NCI-H748 treated with DMSO at 0.1 percent for 48 hours (cell line): Measurements from ENCODE around the gene OCA2.
"Not testable (repeated sequence)": the region's sequence is repeated elsewhere in the genome, so short reads cannot be mapped to it uniquely, and the experiment has no call there.

ENCODE experiments used
- DNase-seq: peaks from one replicate; lab custom pipeline; 2025; lab: John Stamatoyannopoulos, UW

The OCA2 gene

DNA sequence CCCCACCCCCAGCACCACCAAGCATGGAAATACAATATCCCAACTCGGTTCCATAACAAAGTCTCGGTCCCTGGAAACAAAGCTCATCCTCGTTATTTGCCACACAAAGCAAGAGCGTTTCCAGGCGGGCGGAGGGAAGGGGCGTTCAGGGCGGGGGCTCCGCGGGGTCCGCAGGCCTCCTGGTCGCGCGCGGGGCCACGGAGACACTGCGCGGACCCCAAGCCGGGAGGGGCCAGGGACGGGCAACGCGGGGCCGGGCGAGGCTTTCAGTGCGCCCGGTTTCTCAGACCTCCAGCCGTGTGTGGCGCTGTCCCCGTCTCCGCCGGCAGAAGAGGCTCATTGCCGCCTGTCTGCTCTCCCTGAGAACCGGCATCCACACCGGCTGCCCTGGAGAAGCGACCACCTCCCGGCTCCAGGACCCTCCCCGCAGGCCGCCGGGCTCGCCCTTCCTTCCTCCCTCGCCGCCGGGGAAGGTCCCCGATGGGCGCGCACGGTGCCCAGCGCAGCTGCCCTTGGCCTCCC lies 329.0 kb downstream of the OCA2 start:
- DNase-seq = no peak

DNA sequence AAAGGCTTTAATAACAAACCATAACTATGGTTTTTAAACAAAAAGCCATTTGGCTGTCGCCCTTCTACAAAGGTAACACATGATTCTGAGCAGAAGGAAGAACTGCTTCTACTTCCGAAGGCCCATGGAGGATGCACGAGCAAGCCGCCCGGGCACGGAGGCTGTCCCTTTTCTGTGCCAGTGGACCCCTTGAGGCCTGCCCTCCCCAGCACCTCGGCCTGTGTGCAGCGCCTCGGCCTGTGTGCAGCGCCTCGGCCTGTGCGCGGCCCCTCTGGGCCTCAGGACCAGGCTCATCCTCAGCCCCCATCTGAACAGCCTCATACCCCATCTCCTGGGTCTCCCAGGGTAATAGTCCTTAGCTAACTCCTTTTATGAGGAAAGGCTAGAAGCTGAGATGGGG lies 329.5 kb downstream of the OCA2 start:
- no peak for DNase-seq

DNA sequence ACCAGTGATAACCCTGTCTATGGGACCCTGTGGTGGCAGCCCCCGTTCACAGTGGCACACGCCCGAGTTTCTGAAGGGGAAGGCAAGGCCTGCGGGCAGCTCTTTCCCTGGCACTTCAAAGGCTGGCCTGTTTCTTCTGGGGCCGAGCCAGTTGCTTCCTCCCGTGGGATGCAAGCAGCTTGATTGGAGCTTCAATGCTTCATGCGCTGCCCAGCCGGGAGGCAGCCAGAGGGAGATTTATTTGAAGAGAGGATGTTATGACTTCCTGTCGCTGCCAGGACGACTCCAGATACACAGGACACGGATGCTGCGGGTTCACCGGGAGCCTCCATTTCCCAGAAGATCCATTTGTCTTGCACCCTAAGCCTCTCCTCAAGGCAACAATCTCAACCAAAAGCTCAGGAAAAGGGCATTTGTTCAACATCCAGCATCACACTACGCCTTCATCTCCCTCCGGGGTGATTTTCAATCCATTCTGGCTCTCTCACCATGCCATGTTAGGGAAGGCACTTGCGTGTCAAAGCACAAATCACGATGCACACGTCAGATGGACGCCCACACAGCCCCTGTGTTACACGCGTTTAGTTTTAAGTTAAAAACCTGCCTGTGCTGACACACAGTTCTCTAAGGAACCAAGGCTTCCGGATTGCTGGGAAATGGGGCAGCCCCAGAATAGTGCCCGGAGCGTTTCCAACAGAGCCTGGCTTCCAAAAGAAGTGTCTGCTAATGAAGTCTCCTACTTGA lies 330.2 kb downstream of the OCA2 start:
- no peak for DNase-seq

DNA sequence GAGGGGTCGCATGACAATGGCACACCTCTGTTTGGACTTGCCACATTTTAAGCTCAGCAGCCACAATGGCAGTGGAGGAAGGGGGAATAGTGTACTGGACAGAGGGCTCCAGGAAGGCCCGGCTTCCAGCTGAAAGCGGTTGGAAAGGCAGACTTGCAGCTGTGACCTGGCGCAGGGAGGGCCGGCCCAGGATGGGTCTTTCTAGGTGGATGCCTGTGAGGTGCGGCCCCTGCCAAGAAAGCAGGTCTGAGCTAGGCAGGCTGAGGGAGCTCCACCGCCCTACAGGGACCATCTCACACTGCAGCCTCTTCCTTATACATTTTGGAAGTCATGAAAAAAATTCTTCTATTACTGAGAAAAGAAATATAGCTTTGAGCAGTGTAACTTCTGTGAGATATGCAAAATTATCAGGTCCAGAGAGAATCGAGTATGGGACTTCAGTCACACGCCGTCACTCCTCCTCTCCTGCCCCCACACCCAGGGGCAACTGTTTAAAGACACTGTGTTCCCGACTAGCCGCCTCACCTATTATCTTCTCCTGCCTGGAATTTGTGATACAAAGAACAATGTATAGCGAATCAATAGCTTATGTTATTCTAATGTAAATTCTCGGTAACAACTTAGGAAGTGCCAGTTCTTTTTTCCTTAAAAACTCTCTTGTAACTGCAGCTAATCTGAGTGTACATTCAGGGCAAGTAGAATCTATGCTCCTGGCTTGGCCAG lies 331.0 kb downstream of the OCA2 start:
- no peak for DNase-seq

DNA sequence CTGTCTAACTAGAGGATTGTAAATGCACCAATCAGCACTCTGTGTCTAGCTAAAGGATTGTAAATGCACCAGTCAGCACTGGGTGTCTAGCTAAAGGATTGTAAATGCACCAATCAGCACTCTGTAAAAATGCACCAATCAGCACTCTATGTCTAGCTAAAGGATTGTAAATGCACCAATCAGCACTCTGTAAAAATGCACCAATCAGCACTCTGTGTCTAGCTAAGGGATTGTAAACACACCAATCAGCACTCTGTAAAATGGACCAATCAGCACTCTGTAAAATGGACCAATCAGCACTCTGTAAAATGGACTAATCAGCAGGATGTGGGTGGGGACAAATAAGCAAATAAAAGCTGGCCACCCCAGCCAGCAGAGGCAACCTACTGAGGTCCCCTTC lies 331.7 kb downstream of the OCA2 start:
- not testable (repeated sequence) for DNase-seq

DNA sequence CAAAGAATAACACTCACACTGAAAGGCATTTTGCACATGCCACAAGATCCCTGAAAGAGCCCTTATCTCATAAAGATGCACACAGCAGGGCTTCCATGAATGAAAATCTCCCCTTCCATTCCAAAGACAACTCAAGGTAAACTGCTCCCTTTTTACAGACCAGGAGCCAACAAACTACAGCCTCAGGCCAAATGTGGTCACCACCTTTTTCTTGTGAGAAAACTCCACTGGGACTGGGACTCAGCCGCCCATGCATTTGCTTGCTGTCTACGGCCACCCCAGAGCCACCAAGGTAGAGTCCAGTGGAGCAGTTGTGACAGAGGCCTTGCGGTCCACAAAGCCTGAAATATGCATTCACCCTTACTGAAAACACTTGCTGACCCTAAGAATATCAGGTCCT lies 334.8 kb downstream of the OCA2 start:
- no peak for DNase-seq

DNA sequence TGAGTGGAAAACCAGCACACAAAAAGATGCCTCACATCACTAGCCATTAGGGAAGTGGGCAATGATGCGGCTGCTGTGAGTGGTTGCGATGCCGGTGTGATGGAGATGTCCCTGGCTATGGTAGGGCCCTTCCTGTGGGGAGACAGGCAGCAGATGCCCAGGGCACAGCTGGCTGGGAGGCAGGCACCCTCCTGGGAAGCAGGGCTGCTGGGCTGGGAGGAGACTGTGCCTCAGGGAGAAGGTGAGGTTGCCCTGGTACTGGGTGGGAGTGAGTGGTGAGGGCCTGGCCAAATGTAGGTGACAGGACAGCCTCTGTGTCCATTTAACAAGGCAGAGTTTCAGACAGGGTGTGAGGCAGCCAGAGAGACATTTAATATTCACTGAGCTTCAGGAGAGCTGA lies 335.6 kb downstream of the OCA2 start:
- DNase-seq = no peak

DNA sequence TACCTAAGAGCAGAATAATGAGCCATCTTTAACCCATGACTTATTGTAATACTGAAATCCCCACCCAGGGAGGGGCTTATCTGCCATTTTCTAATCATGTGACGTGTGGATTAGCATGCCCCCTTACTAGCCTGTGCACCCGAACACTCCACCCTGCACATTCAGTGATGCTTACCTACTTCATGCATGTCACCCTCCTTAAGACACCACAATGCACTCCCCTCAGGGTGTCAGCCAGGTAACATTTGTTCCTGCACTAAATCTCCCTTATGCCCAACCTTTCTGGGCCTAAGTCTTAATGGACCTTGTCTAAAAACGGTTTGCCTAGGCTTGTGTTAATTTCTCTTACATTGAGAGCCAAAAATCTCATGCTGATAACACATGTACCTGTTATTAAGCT lies 336.6 kb downstream of the OCA2 start:
- no peak for DNase-seq

DNA sequence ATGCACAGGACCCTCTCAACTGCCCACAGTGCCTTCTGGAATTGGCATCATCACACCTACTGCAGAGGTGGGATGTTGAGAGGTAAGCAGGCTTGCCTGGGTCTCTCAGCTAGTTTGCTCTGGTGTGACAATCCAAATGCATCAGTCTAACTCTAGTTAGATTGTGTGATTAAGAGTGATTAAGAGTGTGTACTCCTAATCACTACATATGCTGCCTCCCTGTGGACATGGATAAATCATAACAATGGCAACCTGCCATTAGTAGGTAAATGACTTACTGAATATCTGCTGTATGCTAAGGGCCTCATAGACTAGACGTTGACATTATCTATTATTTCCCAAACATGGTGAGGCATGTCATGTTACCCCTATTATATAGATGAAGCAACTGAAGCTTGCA lies 342.1 kb downstream of the OCA2 start:
- DNase-seq = no peak

DNA sequence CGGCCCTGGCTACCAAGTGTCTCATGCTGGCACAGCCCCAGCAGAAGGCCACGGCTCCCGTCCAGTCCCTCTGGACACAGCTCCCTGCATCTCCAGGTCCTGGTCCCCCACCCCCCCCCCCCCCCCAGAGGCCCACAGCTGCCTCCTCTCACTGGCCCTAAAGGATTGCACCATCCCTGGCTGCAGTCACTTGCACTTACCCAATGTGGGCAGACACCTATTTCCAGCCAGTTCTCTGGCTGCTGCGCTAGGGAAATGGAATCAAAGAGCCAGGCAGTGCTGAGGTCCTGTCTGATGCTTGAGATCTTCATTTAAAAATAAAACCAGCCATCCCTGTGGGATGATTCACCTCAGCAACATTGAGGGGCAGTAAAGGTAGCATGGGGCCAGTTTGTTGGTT lies 346.4 kb downstream of the OCA2 start:
- no peak for DNase-seq

DNA sequence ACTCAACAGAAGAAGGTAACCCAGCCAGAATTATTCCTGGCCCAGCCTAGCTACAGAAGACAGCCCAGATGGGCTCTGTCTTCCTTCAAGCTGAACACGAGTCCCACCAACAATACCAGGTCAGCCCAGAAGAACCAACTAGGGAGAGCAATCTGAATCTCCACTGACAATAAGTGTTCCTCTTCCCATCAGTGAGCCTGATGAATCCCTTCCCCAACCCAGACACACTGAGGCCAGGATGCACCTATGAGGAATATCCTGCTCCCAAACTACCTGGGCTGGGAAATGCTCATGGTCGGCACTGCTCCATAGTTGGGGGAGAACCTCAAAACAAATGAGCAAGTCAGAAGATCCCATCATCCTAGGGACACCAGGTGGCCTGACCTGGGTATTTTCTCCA lies 351.1 kb downstream of the OCA2 start:
- DNase-seq = no peak

DNA sequence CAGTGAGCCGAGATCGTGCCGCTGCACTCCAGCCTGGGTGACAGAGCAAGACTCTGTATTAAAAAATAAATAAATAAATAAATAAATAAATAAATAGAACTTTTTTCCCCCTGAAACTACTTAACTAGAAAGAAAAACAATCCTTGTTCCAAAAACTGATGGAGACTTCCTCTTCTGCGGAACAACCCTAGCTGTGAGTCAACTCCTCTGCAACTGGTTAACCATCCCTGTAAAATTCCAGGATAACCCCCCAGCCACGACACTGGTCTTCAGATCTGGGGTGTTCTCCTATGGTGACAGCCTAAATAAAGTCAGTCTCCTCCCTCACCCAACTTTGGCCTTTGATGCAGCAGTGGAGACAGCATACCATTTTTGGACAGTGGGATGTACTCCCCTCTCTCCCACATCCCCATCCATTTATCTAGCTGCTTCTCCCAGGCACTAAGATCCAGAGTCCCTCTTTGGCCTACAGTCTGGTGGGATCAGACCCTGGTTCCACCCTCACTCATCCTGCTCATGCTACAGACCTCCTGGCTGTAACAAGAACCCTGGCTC lies 352.6 kb downstream of the OCA2 start:
- DNase-seq = no peak

DNA sequence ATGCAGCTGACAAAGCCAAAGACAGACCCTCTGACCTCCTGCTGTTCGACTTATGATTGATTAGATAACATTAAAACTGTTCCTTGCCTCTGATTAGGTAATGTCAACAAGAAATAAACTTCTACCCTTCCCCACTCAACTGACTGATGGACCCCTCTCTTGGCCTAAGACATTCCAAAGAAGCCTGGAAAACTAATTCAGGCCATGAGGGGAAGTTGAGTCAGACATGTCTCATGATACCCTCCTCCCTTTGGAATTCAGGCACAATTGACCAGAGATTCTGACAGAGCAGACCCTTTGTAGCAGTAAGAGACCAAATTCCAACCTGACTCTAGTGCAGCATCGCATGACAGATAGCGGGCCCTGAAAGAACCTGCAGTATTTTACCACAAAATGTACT lies 354.5 kb downstream of the OCA2 start:
- DNase-seq = no peak

DNA sequence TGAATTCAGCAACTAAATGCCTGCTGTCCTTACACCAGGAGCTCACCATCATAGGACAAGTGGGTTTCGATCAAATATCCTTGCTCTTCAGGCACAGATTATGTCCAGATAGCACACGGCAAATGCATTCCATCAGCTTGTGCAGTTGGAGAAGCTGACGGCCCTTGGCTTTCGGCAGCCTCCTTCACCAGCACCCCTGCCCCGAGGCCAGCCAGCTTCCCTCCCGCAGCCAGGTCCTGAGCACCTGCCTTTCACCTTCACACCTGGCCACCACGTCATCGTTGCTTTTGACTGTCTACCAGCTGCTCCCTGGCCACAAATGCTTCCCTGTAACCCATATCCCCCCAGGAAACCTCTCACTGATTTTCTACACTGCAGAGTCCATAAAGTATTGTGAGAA lies 355.5 kb downstream of the OCA2 start:
- DNase-seq = no peak

DNA sequence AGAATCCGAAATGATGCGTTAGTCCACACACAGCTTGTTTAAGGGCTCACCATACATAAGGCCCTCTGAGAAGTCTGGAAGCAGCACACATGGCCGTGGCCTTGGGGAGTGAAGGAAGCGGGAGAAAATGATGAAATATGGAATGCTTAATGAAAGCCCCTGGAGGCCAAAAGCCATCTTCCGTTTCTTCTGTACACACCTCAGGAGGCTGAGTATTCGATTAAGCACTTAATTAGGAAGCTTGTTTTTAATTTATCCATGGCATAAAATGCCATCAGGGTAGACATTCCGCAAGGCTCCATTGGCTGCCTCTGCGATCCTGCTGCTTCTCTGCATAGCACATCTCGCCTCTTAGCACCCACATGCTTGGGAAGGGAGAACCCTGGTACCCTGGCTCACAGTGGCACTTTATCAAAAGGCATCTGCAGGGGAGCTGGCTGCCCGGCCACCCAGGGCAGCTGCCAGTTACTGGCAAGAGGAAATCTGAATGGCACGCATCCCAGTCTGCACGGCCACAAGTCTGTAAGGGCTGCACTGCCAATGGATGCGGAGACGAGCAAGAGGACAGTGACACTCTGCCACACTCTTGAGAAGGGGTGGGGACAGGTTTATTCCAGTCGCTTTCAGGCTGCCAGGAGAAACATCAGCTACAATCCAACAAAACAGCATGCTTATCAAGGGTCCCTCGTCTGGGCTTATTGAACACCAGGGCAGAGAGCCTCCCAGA lies 356.2 kb downstream of the OCA2 start:
- DNase-seq = no peak

DNA sequence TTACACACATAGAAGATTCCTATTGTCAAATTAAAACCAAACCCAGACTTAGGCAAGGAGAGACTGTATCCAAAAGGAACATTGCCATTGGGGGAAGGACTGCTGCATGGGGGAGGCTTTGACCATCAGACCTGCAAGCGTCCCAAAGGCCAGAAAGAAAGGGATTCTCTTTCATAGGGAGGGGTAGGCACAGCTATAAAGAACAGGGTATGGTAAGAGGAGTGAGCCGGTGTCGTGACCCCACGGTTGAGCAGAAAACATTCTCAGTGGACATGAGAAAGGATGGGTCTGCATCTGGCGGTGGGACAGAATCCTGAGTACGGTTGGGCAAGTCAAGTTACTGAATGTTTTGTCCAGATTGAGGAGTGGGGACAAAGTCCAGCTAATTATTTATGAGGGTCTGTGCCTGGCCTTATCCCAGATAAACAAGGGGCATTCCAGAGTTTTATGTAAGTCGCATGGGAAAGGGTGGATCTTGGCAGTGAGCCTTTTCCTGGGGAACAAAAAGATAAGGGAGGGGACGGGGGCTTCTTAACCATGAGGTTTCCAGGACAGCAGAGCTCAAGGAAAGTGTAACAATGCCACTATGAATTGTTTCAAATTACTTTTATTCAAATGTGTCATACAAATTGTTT lies 357.8 kb downstream of the OCA2 start:
- no peak for DNase-seq

DNA sequence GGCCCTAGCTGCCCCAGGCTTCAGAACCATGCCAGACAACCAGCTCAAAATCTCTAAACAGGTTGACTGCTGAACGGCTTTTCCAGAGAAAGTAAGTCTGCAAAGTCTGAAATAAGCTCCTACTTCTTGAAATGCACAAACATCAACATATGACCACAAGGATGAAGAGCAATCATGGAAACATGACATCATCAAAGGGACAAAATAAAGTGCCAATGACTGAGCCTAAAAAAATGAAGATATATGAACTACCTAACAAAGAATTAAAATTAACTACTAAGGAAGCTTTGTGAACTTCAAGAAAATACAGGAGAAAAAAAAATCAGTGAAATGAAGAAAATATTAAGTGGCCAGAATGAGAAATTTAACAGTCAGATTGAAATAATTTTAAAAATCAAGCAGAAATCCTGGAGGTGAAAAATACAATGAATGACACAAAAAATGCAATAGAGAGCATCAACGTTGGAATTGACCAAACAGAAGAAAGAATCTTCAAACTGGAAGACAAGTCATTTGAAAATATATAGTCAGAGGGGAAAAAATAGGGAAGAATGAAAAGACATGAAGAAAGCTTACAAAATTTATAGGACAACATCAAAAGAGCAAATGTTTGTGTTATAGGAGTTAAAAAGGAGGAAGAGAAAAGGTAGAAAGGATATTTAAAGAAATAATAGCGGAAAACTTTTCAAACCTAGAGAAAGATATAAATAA lies 364.2 kb downstream of the OCA2 start:
- no peak for DNase-seq

DNA sequence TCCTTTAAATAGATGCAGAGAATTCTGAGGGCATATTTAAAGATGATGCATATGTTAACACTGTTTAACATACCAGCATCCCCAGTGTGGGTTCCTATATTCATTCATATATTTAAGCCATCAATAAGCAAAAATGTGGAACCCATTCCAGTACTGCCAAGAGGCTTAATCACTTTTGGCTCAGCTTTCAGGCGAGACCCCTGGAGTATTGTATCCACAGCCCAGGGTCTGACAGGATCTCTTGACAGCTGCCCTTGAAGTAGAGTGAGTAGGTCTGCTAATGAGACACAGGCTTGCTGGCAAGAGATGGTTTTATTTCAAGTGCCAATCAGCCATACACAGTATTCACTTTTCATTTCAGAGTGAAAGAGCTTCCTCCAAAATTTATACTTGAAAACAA lies 367.3 kb downstream of the OCA2 start:
- DNase-seq = no peak

DNA sequence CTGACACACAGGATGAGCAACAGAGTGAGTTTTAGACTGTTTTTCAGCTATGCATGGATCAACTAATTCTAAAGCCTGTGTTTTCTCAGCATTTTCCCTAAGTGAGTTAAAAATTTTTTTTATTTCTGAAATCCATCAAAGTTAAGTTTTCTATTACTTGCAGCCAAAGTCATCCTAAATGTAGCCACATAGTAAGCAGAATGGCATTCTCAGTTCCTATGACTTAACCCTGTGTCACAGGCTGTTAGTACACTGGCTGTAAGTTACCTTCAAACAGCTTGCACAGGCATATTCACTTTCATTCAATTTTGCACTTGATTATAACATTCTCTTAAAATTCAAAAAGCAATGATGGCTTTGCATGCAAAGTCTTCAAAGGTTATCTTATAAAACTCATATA lies 368.2 kb downstream of the OCA2 start:
- DNase-seq = no peak

DNA sequence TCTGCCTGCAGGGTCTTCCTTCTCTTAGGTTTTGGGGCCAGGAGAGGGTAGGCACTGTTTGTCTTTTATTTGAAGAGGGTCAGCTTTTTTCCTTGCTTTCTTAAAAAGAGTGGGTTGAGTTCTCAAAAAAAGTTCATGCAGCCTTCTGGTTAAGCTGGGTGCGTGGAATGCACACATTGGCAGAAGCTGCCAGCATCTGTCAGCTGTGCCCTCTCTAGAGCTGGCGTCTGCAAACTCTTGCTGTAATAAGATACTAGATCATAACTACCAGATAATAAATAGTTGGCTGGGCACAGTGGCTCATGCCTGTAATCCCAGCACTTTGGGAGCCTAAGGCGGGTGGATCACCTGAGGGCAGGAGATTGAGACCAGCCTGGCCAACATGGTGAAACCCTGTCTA lies 373.4 kb downstream of the OCA2 start:
- no peak for DNase-seq

DNA sequence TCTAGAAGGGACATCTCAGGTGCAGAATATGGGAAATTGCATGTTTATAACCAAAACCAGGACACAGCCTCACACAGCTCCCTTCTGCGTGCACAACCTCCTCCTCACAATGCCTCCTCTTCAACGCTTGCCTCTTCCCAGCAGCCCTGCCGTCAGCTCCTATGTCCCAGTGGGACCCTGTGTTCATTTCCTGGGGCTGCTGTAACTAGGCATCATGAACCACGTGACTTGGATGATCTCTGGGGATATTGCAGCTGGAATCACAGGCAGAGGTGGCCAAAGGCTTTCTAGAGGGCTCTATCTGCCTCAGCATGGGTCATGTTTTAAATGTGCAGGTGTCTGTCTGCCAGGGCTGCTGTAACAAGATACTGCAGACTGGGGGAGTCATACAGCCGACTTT lies 375.3 kb downstream of the OCA2 start:
- DNase-seq = no peak

DNA sequence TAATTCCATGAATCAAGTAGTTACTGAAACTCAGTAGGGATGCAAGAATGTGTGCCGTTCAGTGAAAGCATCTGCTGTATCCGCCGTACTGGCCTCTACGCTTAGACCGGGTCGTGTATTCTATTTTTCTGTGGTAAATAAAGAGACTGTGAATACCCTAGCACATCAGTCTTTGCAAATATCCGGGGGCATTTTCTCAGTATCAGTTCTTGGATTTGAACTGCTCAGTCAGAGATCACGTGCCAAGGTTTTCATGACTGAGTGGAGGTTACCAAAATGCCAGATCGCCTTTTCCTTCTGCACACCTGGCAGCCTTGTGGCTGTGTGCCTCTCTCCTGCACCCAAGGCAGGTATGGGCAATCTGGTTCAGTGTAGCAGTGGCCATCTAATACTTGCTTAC lies 377.0 kb downstream of the OCA2 start:
- no peak for DNase-seq
